Caco-2 (cell line): ENCODE data around the gene GEMIN7. TPM values are rescaled to one million over a fixed set of nuclear protein-coding genes. Genes with fewer than 3 reads are reported as not detected.

Experiments
- BruUV-seq: library from RNA; stranded (reverse); fragments of 400-500 nt; replicated peaks from 2 replicates; lab custom pipeline; 2021; lab: Mats Ljungman, UMichigan
- CTCF ChIA-PET: fragments of 300-600 bp; sonication (Branson Sonifier 250); formaldehyde crosslinking; loops from one replicate; lab custom pipeline; 2022; ENCODE audit warnings: antibody characterized with exemption; lab: Charles Lee
- POLR2A ChIA-PET: fragments of 300-600 bp; sonication (Branson Sonifier 250); formaldehyde crosslinking; loops from one replicate; lab custom pipeline; 2022; ENCODE audit warnings: antibody characterized with exemption; lab: Charles Lee
- DNase-seq, 2 experiments: peaks; one replicate each; pipeline versions ENCODE4 v3.0.0 to v3.0.0-alpha.2; 2020 to 2022
- H3K27me3 ChIP-seq: replicated peaks from 2 replicates; pipeline ENCODE4 v1.6.0; 2011; ENCODE audit warnings: low read length; ENCODE audit not compliant: control insufficient read depth, insufficient read depth
- H3K36me3 ChIP-seq: 2 replicates; pipeline ENCODE4 v1.5.1; 2011; ENCODE audit warnings: low read length; ENCODE audit not compliant: control insufficient read depth, insufficient read depth
- H3K4me1 ChIP-seq: fragments of 250-450 bp; sonication (Bioruptor Pico); 2 replicates; pipeline ENCODE4 v1.5.1; 2020; ENCODE audit warnings: mild to moderate bottlenecking
- H3K4me3 ChIP-seq: 2 replicates; pipeline ENCODE4 v1.5.1; 2011; ENCODE audit warnings: low read depth, mild to moderate bottlenecking, control low read depth, low read length
- H3K9me3 ChIP-seq: fragments of 250-450 bp; sonication (Bioruptor Pico); 2 replicates; pipeline ENCODE4 v1.5.1; 2020; ENCODE audit warnings: mild to moderate bottlenecking, moderate library complexity
- H3K27ac Mint-ChIP-seq: one replicate; pipeline ENCODE4 v1.8.0; 2022; ENCODE audit warnings: mixed read lengths; ENCODE audit not compliant: unreplicated experiment
- H3K27me3 Mint-ChIP-seq: one replicate; pipeline ENCODE4 v1.8.0; 2022; ENCODE audit warnings: mixed read lengths; ENCODE audit not compliant: insufficient read depth, unreplicated experiment
- H3K36me3 Mint-ChIP-seq: one replicate; pipeline ENCODE4 v1.8.0; 2022; ENCODE audit warnings: mild to moderate bottlenecking, mixed read lengths; ENCODE audit not compliant: insufficient read depth, unreplicated experiment
- H3K4me1 Mint-ChIP-seq: one replicate; pipeline ENCODE4 v1.8.0; 2022; ENCODE audit warnings: low read depth, mixed read lengths; ENCODE audit not compliant: unreplicated experiment
- H3K4me3 Mint-ChIP-seq: one replicate; pipeline ENCODE4 v1.8.0; 2022; ENCODE audit warnings: mild to moderate bottlenecking, moderate library complexity, mixed read lengths; ENCODE audit not compliant: unreplicated experiment
- H3K9me3 Mint-ChIP-seq: one replicate; pipeline ENCODE4 v1.8.0; 2022; ENCODE audit warnings: mixed read lengths; ENCODE audit not compliant: unreplicated experiment
- CTCF ChIP-seq, 2 experiments: fragments of 200-600 bp in 1 of 2; IDR thresholded peaks; 1 replicate in 1 of 2; 2 replicates in 1 of 2; pipeline versions ENCODE4 v1.5.1 to v1.8.0; 2011 to 2022; ENCODE audit warnings: antibody characterized with exemption in 1 of 2, control low read depth in 1 of 2, inconsistent platforms in 1 of 2, low read depth in 1 of 2, low read length in 1 of 2, mild to moderate bottlenecking in 1 of 2, moderate library complexity in 1 of 2; ENCODE audit not compliant: insufficient read depth in 1 of 2, severe bottlenecking in 1 of 2, unreplicated experiment in 1 of 2
- intact Hi-C: fragments of 100-400 bp; cut with micrococcal nuclease; formaldehyde crosslinking; loops from one replicate; pipeline ENCODE4 v1.10.0; 2022; ENCODE audit not compliant: unreplicated experiment
- total RNA-seq: library from RNA; stranded (reverse); gene quantifications from 2 replicates; pipeline ENCODE4 v1.2.3, GENCODE V29; 2022

The GEMIN7 gene
- total RNA-seq, 1 experiment from 2014 or later: 49.3 TPM

- Histone ChIP-seq H3K4me3 (peak overlapping the region; percentile 99), H3K9me3 (no peaks in the 10 kb centered on the region), H3K27me3 (no peaks in the 10 kb centered on the region), H3K36me3 (no peaks in the 10 kb centered on the region), H3K4me1 (peaks cover 24% of the 10 kb centered on the region)
- no peak for TF ChIP-seq CTCF (IDR thresholded peaks at IDR 0.05; ENCODE audit: insufficient read depth in 1 of 2, low read depth in 1 of 2, low read length in 1 of 2, severe bottlenecking in 1 of 2, unreplicated experiment in 1 of 2)
- intact Hi-C loops: loop anchor here (5.0 to 10.0 kb wide), 2 partner anchors 76 to 174 kb away; partner anchors contain the start of genes APOE and RELB
- no peak for DNase-seq
- Mint-ChIP-seq H3K27ac (peak overlapping the region; percentile 94), H3K4me1 (peaks cover 28% of the 10 kb centered on the region), H3K27me3 (no peaks in the 10 kb centered on the region), H3K9me3 (no peaks in the 10 kb centered on the region), H3K36me3 (peaks cover 54% of the 10 kb centered on the region), H3K4me3 (peak overlapping the region; percentile 98)
- ChIA-PET POLR2A (interaction anchor here (1.6 kb wide), 1 partner anchor 13 kb away, joined by 6 read pairs; no protein-coding TSS in a partner anchor), CTCF (interaction anchor here (0.6 to 1.0 kb wide), 2 partner anchors 13 to 75 kb away, joined by 3 to 7 read pairs; no protein-coding TSS in a partner anchor)
- no TSS peak for BruUV-seq
Measured at GRCh38 chr19:45078390-45079062, 534 bp upstream of the GEMIN7 start.

GRCh38 chr19:45079911-45080370 lies 881 bp downstream of the GEMIN7 start:
- Mint-ChIP-seq H3K36me3 (peaks cover 51% of the 10 kb centered on the region), H3K27me3 (no peaks in the 10 kb centered on the region), H3K9me3 (no peaks in the 10 kb centered on the region), H3K27ac (peak overlapping the region; percentile 94), H3K4me1 (peaks cover 23% of the 10 kb centered on the region), H3K4me3 (peak overlapping the region; percentile 98)
- BruUV-seq: no TSS peak
- Histone ChIP-seq H3K9me3 (no peaks in the 10 kb centered on the region), H3K4me3 (peak overlapping the region; percentile 99), H3K36me3 (no peaks in the 10 kb centered on the region), H3K4me1 (peaks cover 22% of the 10 kb centered on the region), H3K27me3 (no peaks in the 10 kb centered on the region)
- intact Hi-C loops: loop anchor here (5.0 to 10.0 kb wide), 2 partner anchors 78 to 175 kb away; partner anchors contain the start of genes APOE and RELB
- ChIA-PET CTCF (interaction anchor here (0.7 kb wide), 1 partner anchor 693 kb away, joined by 3 read pairs; no protein-coding TSS in a partner anchor), POLR2A (interaction anchor here (1.6 kb wide), 1 partner anchor 12 kb away, joined by 6 read pairs; no protein-coding TSS in a partner anchor)
- DNase-seq: peak in 1 of 2 experiments; percentile 57
- TF ChIP-seq CTCF (IDR thresholded peaks at IDR 0.05; ENCODE audit: insufficient read depth in 1 of 2, low read depth in 1 of 2, low read length in 1 of 2, severe bottlenecking in 1 of 2, unreplicated experiment in 1 of 2): no peak

- no peaks in the 10 kb centered on the region for H3K27me3 ChIP-seq
- H3K36me3 ChIP-seq: no peaks in the 10 kb centered on the region; the same call in 1 of the 2 replicates
- no peaks in the 10 kb centered on the region for H3K9me3 ChIP-seq
- H3K27me3 Mint-ChIP-seq: no peaks in the 10 kb centered on the region
- no peaks in the 10 kb centered on the region for H3K9me3 Mint-ChIP-seq
- H3K4me1 ChIP-seq: peaks cover 14% of the 10 kb centered on the region
- no peak overlapping the region for H3K4me3 ChIP-seq
- ChIA-PET CTCF (no interaction called here), POLR2A (no interaction called here)
- no peak for TF ChIP-seq CTCF (IDR thresholded peaks at IDR 0.05; ENCODE audit: insufficient read depth in 1 of 2, low read depth in 1 of 2, low read length in 1 of 2, severe bottlenecking in 1 of 2, unreplicated experiment in 1 of 2)
- no peak overlapping the region for H3K27ac Mint-ChIP-seq
- H3K36me3 Mint-ChIP-seq: peaks cover 51% of the 10 kb centered on the region
- intact Hi-C loops: no loop called here
- H3K4me1 Mint-ChIP-seq: peaks cover 15% of the 10 kb centered on the region
- H3K4me3 Mint-ChIP-seq: peak overlapping the region; percentile 34
- no peak for DNase-seq
- BruUV-seq: no TSS peak
Measured at GRCh38 chr19:45082170-45082569, 3.1 kb downstream of the GEMIN7 start.
